WTC11 (cell line): Measurements from ENCODE around the gene LHX4. TPM values are rescaled to one million over a fixed set of nuclear protein-coding genes. Genes with fewer than 3 reads are reported as not detected.

Experiments
- total RNA-seq: library from RNA; stranded (reverse); gene quantifications from 3 replicates; pipeline ENCODE4 v1.2.3, GENCODE V29; 2021

LHX4 gene
- total RNA-seq, 1 experiment from 2014 or later: 19.2 TPM

Other genes with a start within 250 kb of the LHX4 start
- gene QSOX1, start 75.4 kb upstream of the LHX4 start, total RNA-seq: 135 to 147 TPM (median 136 TPM) in 3 replicates